Right atrium auricular region (tissue), 2 donors: ENCODE data around the gene AIRE. TPM values are rescaled to one million over a fixed set of nuclear protein-coding genes. Genes with fewer than 3 reads are reported as not detected.

Experiments used
- DNase-seq: peaks from one replicate; pipeline ENCODE4 v3.0.0-alpha.2; 2019; ENCODE audit warnings: low spot score
- H3K27ac ChIP-seq, 2 donors: fragments of 200-600 bp; sonication (generic); 1 replicate in 1 of 2; 2 replicates in 1 of 2; pipeline ENCODE4 v1.5.1; 2016 to 2019
- H3K27me3 ChIP-seq, 2 donors: fragments of 200-600 bp; sonication (generic); one replicate each; pipeline versions ENCODE4 v1.5.1 to v1.6.0; 2017 to 2019
- H3K36me3 ChIP-seq: fragments of 200-600 bp; sonication (generic); one replicate; pipeline ENCODE4 v1.5.1; 2016
- H3K4me1 ChIP-seq, 2 donors: fragments of 200-600 bp; sonication (generic); one replicate each; pipeline versions ENCODE4 v1.5.1 to v1.6.0; 2017 to 2019
- H3K4me3 ChIP-seq, 2 donors: fragments of 200-600 bp; sonication (generic); 1 replicate in 1 of 2; 2 replicates in 1 of 2; pipeline ENCODE4 v1.5.1; 2017 to 2019; ENCODE audit warnings: mild to moderate bottlenecking in 1 of 2, moderate library complexity in 1 of 2
- H3K9me3 ChIP-seq, 2 donors: fragments of 200-600 bp; sonication (generic); one replicate each; pipeline ENCODE4 v1.5.1; 2019
- total RNA-seq, 2 donors: library from RNA; depleted of rRNA; stranded (reverse); fragments of >200 nt; gene quantifications; one replicate each; pipeline ENCODE4 v1.1.0, GENCODE V29; 2016
- TF ChIP-seq, protein P1 (sequence below), 2 donors: fragments of 200-600 bp; sonication (generic); IDR thresholded peaks; one replicate each; pipeline ENCODE4 v1.5.1; 2019; ENCODE audit warnings: antibody characterized with exemption in 2 of 2

AIRE gene
- total RNA-seq, 2 donors from 2014 or later, result not detected

- no peaks in the 10 kb centered on the region for H3K4me1 ChIP-seq
- no peak overlapping the region for H3K4me3 ChIP-seq
- H3K9me3 ChIP-seq, result no peaks in the 10 kb centered on the region
- peaks cover 62% of the 10 kb centered on the region for H3K36me3 ChIP-seq
- DNase-seq, result no peak
- TF ChIP-seq, protein P1, sequence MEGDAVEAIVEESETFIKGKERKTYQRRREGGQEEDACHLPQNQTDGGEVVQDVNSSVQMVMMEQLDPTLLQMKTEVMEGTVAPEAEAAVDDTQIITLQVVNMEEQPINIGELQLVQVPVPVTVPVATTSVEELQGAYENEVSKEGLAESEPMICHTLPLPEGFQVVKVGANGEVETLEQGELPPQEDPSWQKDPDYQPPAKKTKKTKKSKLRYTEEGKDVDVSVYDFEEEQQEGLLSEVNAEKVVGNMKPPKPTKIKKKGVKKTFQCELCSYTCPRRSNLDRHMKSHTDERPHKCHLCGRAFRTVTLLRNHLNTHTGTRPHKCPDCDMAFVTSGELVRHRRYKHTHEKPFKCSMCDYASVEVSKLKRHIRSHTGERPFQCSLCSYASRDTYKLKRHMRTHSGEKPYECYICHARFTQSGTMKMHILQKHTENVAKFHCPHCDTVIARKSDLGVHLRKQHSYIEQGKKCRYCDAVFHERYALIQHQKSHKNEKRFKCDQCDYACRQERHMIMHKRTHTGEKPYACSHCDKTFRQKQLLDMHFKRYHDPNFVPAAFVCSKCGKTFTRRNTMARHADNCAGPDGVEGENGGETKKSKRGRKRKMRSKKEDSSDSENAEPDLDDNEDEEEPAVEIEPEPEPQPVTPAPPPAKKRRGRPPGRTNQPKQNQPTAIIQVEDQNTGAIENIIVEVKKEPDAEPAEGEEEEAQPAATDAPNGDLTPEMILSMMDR (IDR thresholded peaks at IDR 0.05), result no peak
- H3K27ac ChIP-seq, result no peak overlapping the region
- H3K27me3 ChIP-seq, result no peaks in the 10 kb centered on the region
Observed at GRCh38 chr21:44322621-44323325, 37.1 kb downstream of the AIRE start.

DNA sequence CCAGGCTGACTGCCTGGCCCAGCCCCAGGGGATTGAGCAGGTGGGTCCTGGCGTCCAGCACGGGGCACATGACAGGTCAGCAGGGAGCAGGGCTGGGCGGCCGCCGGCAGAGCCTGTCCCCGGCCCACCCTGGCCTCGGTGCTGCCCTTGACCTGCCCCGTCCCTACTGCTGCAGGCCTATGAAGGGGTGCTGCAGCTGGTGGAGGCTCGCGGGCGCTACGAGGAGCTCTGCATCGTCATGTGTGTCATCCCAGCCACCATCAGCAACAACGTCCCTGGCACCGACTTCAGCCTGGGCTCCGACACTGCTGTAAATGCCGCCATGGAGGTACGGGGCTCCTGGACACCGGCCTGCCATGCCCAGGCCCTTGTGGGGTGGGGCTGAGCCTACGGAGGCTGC lies 37.9 kb downstream of the AIRE start:
- Histone ChIP-seq H3K4me1 (no peaks in the 10 kb centered on the region), H3K36me3 (peaks cover 57% of the 10 kb centered on the region), H3K4me3 (no peak overlapping the region), H3K9me3 (no peaks in the 10 kb centered on the region), H3K27me3 (no peaks in the 10 kb centered on the region), H3K27ac (no peak overlapping the region)
- no peak for DNase-seq
- TF ChIP-seq, protein P1 (IDR thresholded peaks at IDR 0.05), result no peak

GRCh38 chr21:44324106-44324853 lies 38.6 kb downstream of the AIRE start:
- no peak overlapping the region for H3K27ac ChIP-seq
- H3K4me1 ChIP-seq, result no peaks in the 10 kb centered on the region
- H3K27me3 ChIP-seq, result no peaks in the 10 kb centered on the region
- no peak for DNase-seq
- no peak overlapping the region for H3K4me3 ChIP-seq
- no peaks in the 10 kb centered on the region for H3K9me3 ChIP-seq
- TF ChIP-seq, protein P1 (IDR thresholded peaks at IDR 0.05), result no peak
- H3K36me3 ChIP-seq, result peaks cover 53% of the 10 kb centered on the region

DNA sequence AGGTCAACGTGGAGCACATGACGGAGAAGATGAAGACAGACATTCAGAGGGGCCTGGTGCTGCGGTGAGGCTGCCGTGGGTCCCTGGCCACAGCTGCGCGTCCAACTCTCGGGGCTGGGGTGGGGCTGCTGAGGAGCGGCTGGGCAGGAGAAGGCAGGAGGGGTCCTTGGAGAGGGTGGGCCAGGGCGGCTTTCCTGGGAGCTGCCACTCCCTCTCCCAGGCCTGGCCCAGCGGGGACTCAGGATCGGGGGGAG lies 39.1 kb downstream of the AIRE start:
- H3K27me3 ChIP-seq, result no peaks in the 10 kb centered on the region
- H3K4me1 ChIP-seq, result no peaks in the 10 kb centered on the region
- no peaks in the 10 kb centered on the region for H3K9me3 ChIP-seq
- no peak overlapping the region for H3K27ac ChIP-seq
- H3K4me3 ChIP-seq, result no peak overlapping the region
- no peak for DNase-seq
- TF ChIP-seq, protein P1 (IDR thresholded peaks at IDR 0.05), result no peak
- peaks cover 50% of the 10 kb centered on the region for H3K36me3 ChIP-seq

GRCh38 chr21:44325386-44326271 lies 40.0 kb downstream of the AIRE start:
- Histone ChIP-seq H3K9me3 (no peaks in the 10 kb centered on the region), H3K27me3 (no peaks in the 10 kb centered on the region), H3K4me1 (no peaks in the 10 kb centered on the region), H3K4me3 (no peak overlapping the region), H3K36me3 (peaks cover 43% of the 10 kb centered on the region), H3K27ac (no peak overlapping the region)
- TF ChIP-seq, protein P1 (IDR thresholded peaks at IDR 0.05), result no peak
- no peak for DNase-seq
